Trophoblast cell (in vitro differentiated cells and primary cell): ENCODE measurements around the gene SMIM32.

Experiments used
- DNase-seq, 2 donors: peaks; one replicate each; pipeline ENCODE4 v3.0.0-alpha.2; 2016
- H2AFZ ChIP-seq: 2 replicates; pipeline ENCODE4 v1.6.1; 2013; ENCODE audit warnings: low read length, moderate library complexity, mild to moderate bottlenecking; ENCODE audit not compliant: insufficient read depth, poor library complexity
- H2AK5ac ChIP-seq: 2 replicates; pipeline ENCODE4 v1.6.1; 2013; ENCODE audit warnings: mild to moderate bottlenecking, low read length
- H2BK120ac ChIP-seq: 2 replicates; pipeline ENCODE4 v1.6.1; 2013; ENCODE audit warnings: low read length, mild to moderate bottlenecking, moderate library complexity; ENCODE audit not compliant: insufficient read depth, poor library complexity
- H2BK12ac ChIP-seq: 2 replicates; pipeline ENCODE4 v1.6.1; 2013; ENCODE audit warnings: mild to moderate bottlenecking, low read length, moderate library complexity
- H2BK5ac ChIP-seq: 2 replicates; pipeline ENCODE4 v1.6.1; 2013; ENCODE audit warnings: low read length, low read depth, moderate library complexity, mild to moderate bottlenecking; ENCODE audit not compliant: poor library complexity
- H3K14ac ChIP-seq: 2 replicates; pipeline ENCODE4 v1.6.1; 2013; ENCODE audit warnings: mild to moderate bottlenecking, low read length
- H3K18ac ChIP-seq: 2 replicates; pipeline ENCODE4 v1.6.1; 2013; ENCODE audit warnings: mild to moderate bottlenecking, low read length
- H3K23ac ChIP-seq: 2 replicates; pipeline ENCODE4 v1.6.1; 2013; ENCODE audit warnings: low read length
- H3K27ac ChIP-seq: 2 replicates; pipeline ENCODE4 v1.5.1; 2013; ENCODE audit warnings: low read depth, mild to moderate bottlenecking, inconsistent platforms, low read length, moderate library complexity
- H3K27me3 ChIP-seq: 2 replicates; pipeline ENCODE4 v1.6.1; 2013; ENCODE audit warnings: inconsistent platforms, mild to moderate bottlenecking, low read length, moderate library complexity; ENCODE audit not compliant: insufficient read depth
- H3K36me3 ChIP-seq, 2 experiments: 1 replicate in 1 of 2; 2 replicates in 1 of 2; pipeline ENCODE4 v1.6.1; 2013; ENCODE audit warnings: low read length in 2 of 2, mild to moderate bottlenecking in 2 of 2, moderate library complexity in 1 of 2; ENCODE audit not compliant: insufficient read depth in 2 of 2, control insufficient read depth in 1 of 2
- H3K4ac ChIP-seq: 2 replicates; pipeline ENCODE4 v1.6.1; 2013; ENCODE audit warnings: low read depth, mild to moderate bottlenecking, low read length, moderate library complexity
- H3K4me1 ChIP-seq, 2 experiments: 1 replicate in 1 of 2; 2 replicates in 1 of 2; pipeline ENCODE4 v1.6.1; 2013; ENCODE audit warnings: low read length in 2 of 2, mild to moderate bottlenecking in 2 of 2, moderate library complexity in 1 of 2; ENCODE audit not compliant: insufficient read depth in 2 of 2, control insufficient read depth in 1 of 2
- H3K4me2 ChIP-seq: 2 replicates; pipeline ENCODE4 v1.6.1; 2013; ENCODE audit warnings: inconsistent platforms, mild to moderate bottlenecking, low read length, moderate library complexity
- H3K4me3 ChIP-seq: 2 replicates; pipeline ENCODE4 v1.5.1; 2013; ENCODE audit warnings: mild to moderate bottlenecking, low read depth, low read length, inconsistent platforms
- H3K79me1 ChIP-seq: one replicate; pipeline ENCODE4 v1.6.1; 2013; ENCODE audit warnings: low read length
- H3K79me2 ChIP-seq: 2 replicates; pipeline ENCODE4 v1.6.1; 2013; ENCODE audit warnings: low read length, mild to moderate bottlenecking; ENCODE audit not compliant: control insufficient read depth, insufficient read depth, poor library complexity
- H3K9ac ChIP-seq: 2 replicates; pipeline ENCODE4 v1.6.1; 2013; ENCODE audit warnings: mild to moderate bottlenecking, low read length
- H3K9me3 ChIP-seq: 2 replicates; pipeline ENCODE4 v1.6.1; 2013; ENCODE audit warnings: low read depth, mild to moderate bottlenecking, control low read depth, inconsistent platforms, low read length; ENCODE audit not compliant: insufficient read depth
- H4K12ac ChIP-seq: 2 replicates; pipeline ENCODE4 v1.6.1; 2013; ENCODE audit warnings: low read depth, mild to moderate bottlenecking, low read length, moderate library complexity
- H4K8ac ChIP-seq: 2 replicates; pipeline ENCODE4 v1.6.1; 2013; ENCODE audit warnings: low read depth, mild to moderate bottlenecking, low read length, moderate library complexity
- H4K91ac ChIP-seq: one replicate; pipeline ENCODE4 v1.6.1; 2013; ENCODE audit warnings: low read depth, mild to moderate bottlenecking, low read length, moderate library complexity
- WGBS: extraction: QIAGEN DNeasy Blood & Tissue Kit; methylation state at CpG from one replicate; pipeline ENCODE4 v1.1.7; 2013; ENCODE audit warnings: missing lambda C conversion rate; ENCODE audit not compliant: insufficient read length, insufficient coverage; ENCODE audit errors: extremely low coverage; 5-methylcytosine and 5-hydroxymethylcytosine counted together

The SMIM32 gene

DNA sequence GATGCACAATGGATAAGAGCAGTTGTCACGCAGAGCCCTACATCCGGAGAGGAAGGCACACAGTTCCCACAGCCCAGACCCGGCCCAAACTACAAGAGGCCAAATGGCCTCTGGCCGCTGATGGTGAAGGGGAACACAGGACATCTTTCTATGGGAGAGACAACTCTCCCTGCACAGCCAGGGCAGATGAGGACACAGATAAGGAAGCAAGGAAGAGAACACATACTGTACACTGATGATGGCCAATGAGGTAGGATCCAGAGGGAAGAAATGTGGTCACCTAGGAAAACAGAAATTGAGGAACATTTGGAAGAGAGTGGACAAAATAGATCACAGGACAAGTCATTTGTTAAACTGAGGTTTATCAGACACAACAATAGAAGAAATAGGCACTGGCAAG, 28.4 kb upstream of the SMIM32 start:
- Histone ChIP-seq H4K91ac (no peak overlapping the region), H2BK120ac (no peak overlapping the region), H3K4ac (no peak overlapping the region), H3K18ac (no peak overlapping the region), H3K27me3 (no peaks in the 10 kb centered on the region), H3K4me2 (no peak overlapping the region), H3K9ac (no peak overlapping the region), H3K23ac (no peak overlapping the region), H4K8ac (no peak overlapping the region), H3K79me1 (no peaks in the 10 kb centered on the region), H4K12ac (no peak overlapping the region), H3K27ac (no peak overlapping the region), H2BK12ac (no peak overlapping the region), H3K36me3 (no peaks in the 10 kb centered on the region), H2BK5ac (no peak overlapping the region), H3K79me2 (no peaks in the 10 kb centered on the region), H2AK5ac (no peak overlapping the region), H3K14ac (no peak overlapping the region), H3K4me1 (no peaks in the 10 kb centered on the region), H2AFZ (no peak overlapping the region), H3K9me3 (peaks cover 7% of the 10 kb centered on the region), H3K4me3 (no peak overlapping the region)
- WGBS = no CpG with 5 or more reads among the region's 4 CpGs
- DNase-seq = no peak

DNA sequence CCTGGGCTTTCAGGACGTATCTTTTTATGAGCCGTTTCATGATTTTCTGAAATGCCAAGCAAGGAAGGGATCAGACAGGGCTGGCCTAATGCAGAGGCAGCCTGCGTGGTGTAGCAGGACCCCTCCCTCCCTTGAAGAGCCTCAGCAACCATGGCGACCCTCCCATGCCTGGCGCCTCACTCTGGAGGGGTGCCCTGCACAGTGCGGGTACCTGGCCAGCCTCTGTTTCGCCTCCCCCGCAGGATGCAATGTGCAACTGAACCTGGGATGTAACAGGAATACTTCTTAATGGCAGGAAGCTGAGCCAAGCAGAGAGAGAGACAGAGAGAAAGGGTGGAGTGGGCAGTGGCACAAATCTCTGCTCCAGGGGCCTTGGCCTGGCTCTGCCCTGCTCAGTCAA, 23.3 kb upstream of the SMIM32 start:
- Histone ChIP-seq H3K18ac (no peak overlapping the region), H3K79me2 (no peaks in the 10 kb centered on the region), H3K79me1 (no peaks in the 10 kb centered on the region), H4K12ac (no peak overlapping the region), H3K4me3 (no peak overlapping the region), H2BK120ac (no peak overlapping the region), H2AK5ac (no peak overlapping the region), H2BK5ac (no peak overlapping the region), H4K8ac (no peak overlapping the region), H3K4me2 (no peak overlapping the region), H3K27me3 (no peaks in the 10 kb centered on the region), H3K27ac (no peak overlapping the region), H2BK12ac (no peak overlapping the region), H2AFZ (no peak overlapping the region), H3K4me1 (no peaks in the 10 kb centered on the region), H3K36me3 (no peaks in the 10 kb centered on the region), H3K14ac (no peak overlapping the region), H4K91ac (no peak overlapping the region), H3K23ac (no peak overlapping the region), H3K4ac (no peak overlapping the region), H3K9me3 (peaks cover 2% of the 10 kb centered on the region), H3K9ac (no peak overlapping the region)
- DNase-seq = no peak
- no CpG with 5 or more reads among the region's 8 CpGs for WGBS

GRCh38 chr5:136215812-136216211, 22.9 kb upstream of the SMIM32 start:
- no peak overlapping the region for H3K4ac ChIP-seq
- H3K4me2 ChIP-seq = no peak overlapping the region
- no peak overlapping the region for H4K8ac ChIP-seq
- H4K12ac ChIP-seq = no peak overlapping the region
- no peak overlapping the region for H2BK5ac ChIP-seq
- no peak for DNase-seq
- no peaks in the 10 kb centered on the region for H3K79me2 ChIP-seq
- no peak overlapping the region for H4K91ac ChIP-seq
- H3K18ac ChIP-seq = no peak overlapping the region
- H3K79me1 ChIP-seq = no peaks in the 10 kb centered on the region
- no peaks in the 10 kb centered on the region for H3K9me3 ChIP-seq
- H3K4me3 ChIP-seq = no peak overlapping the region
- no peak overlapping the region for H3K14ac ChIP-seq
- H2BK120ac ChIP-seq = no peak overlapping the region
- no CpG with 5 or more reads among the region's 4 CpGs for WGBS
- H3K23ac ChIP-seq = no peak overlapping the region
- no peak overlapping the region for H2BK12ac ChIP-seq
- no peak overlapping the region for H2AK5ac ChIP-seq
- no peak overlapping the region for H2AFZ ChIP-seq
- no peaks in the 10 kb centered on the region for H3K36me3 ChIP-seq
- no peaks in the 10 kb centered on the region for H3K4me1 ChIP-seq
- no peak overlapping the region for H3K27ac ChIP-seq
- no peaks in the 10 kb centered on the region for H3K27me3 ChIP-seq
- no peak overlapping the region for H3K9ac ChIP-seq

- H2AFZ ChIP-seq = no peak overlapping the region
- DNase-seq = no peak
- H4K8ac ChIP-seq = no peak overlapping the region
- no peak overlapping the region for H3K23ac ChIP-seq
- no peaks in the 10 kb centered on the region for H3K79me1 ChIP-seq
- no peak overlapping the region for H2BK12ac ChIP-seq
- WGBS = no CpG with 5 or more reads among the region's 9 CpGs
- no peaks in the 10 kb centered on the region for H3K27me3 ChIP-seq
- no peaks in the 10 kb centered on the region for H3K9me3 ChIP-seq
- no peaks in the 10 kb centered on the region for H3K36me3 ChIP-seq
- no peak overlapping the region for H2AK5ac ChIP-seq
- H3K4ac ChIP-seq = no peak overlapping the region
- H4K91ac ChIP-seq = no peak overlapping the region
- no peak overlapping the region for H3K18ac ChIP-seq
- H3K27ac ChIP-seq = no peak overlapping the region
- H3K4me1 ChIP-seq = no peaks in the 10 kb centered on the region
- H4K12ac ChIP-seq = no peak overlapping the region
- no peaks in the 10 kb centered on the region for H3K79me2 ChIP-seq
- no peak overlapping the region for H3K14ac ChIP-seq
- H3K9ac ChIP-seq = no peak overlapping the region
- H2BK5ac ChIP-seq = no peak overlapping the region
- no peak overlapping the region for H3K4me3 ChIP-seq
- no peak overlapping the region for H2BK120ac ChIP-seq
- H3K4me2 ChIP-seq = no peak overlapping the region
Measured at GRCh38 chr5:136213919-136214493, 21.0 kb upstream of the SMIM32 start.
